Gastroesophageal sphincter (tissue), 4 donors: ENCODE data around the gene SLC16A10. TPM values are rescaled to one million over a fixed set of nuclear protein-coding genes. Genes with fewer than 3 reads are reported as not detected.

Experiments used
- ATAC-seq: fragments of 150-250 bp; one replicate; pipeline ENCODE4 v1.9.1; 2016; ENCODE audit warnings: mild to moderate bottlenecking, moderate library complexity
- H3K27ac ChIP-seq, 4 donors: fragments of 200-600 bp; sonication (generic) in 3 of 4; 1 replicate in 3 of 4; 2 replicates in 1 of 4; pipeline ENCODE4 v1.5.1; 2016 to 2019
- H3K27me3 ChIP-seq: fragments of 200-600 bp; sonication (generic); one replicate; pipeline ENCODE4 v1.5.1; 2019
- H3K36me3 ChIP-seq, 2 donors: fragments of 200-600 bp; sonication (generic); one replicate each; pipeline ENCODE4 v1.5.1; 2019; ENCODE audit warnings: control low read depth in 1 of 2
- H3K4me1 ChIP-seq, 3 donors: fragments of 200-600 bp; sonication (generic); 1 replicate in 2 of 3; 2 replicates in 1 of 3; pipeline ENCODE4 v1.5.1; 2016 to 2019; ENCODE audit warnings: control low read depth in 2 of 3
- H3K4me3 ChIP-seq, 2 donors: fragments of 200-600 bp; sonication (generic); one replicate each; pipeline ENCODE4 v1.5.1; 2019; ENCODE audit warnings: mild to moderate bottlenecking in 1 of 2, moderate library complexity in 1 of 2
- H3K9me3 ChIP-seq, 3 donors: fragments of 200-600 bp; sonication (generic); one replicate each; pipeline ENCODE4 v1.5.1; 2017 to 2019; ENCODE audit warnings: control low read depth in 2 of 3
- EP300 ChIP-seq: sonication (generic); formaldehyde crosslinking; IDR thresholded peaks from one replicate; pipeline ENCODE4 v1.6.1; 2017; ENCODE audit warnings: antibody characterized with exemption, mild to moderate bottlenecking
- POLR2A ChIP-seq, 2 donors: fragments of 450-650 bp; IDR thresholded peaks; one replicate each; pipeline ENCODE4 v1.6.1; 2017; ENCODE audit warnings: antibody characterized with exemption in 2 of 2, mild to moderate bottlenecking in 2 of 2, moderate library complexity in 1 of 2
- POLR2AphosphoS5 ChIP-seq: sonication (generic); formaldehyde crosslinking; IDR thresholded peaks from one replicate; pipeline ENCODE4 v1.6.1; 2017; ENCODE audit warnings: antibody characterized with exemption
- WGBS, 2 donors: methylation state at CpG; one replicate each; pipeline ENCODE4 v1.1.5; 2018; ENCODE audit warnings: low coverage in 1 of 2; 5-methylcytosine and 5-hydroxymethylcytosine counted together
- total RNA-seq, 4 donors: library from RNA; depleted of rRNA; stranded (reverse); fragments of >200 nt; gene quantifications; one replicate each; pipeline ENCODE4 v1.1.0, GENCODE V29; 2016
- TF ChIP-seq, protein P1 (sequence below), 4 experiments: fragments of 200-600 bp in 2 of 4; fragments of 450-650 bp in 2 of 4; sonication (generic) in 1 of 4; IDR thresholded peaks; one replicate each; pipeline ENCODE4 v1.5.1; 2017 to 2019; ENCODE audit warnings: antibody characterized with exemption in 4 of 4, mild to moderate bottlenecking in 2 of 4, moderate library complexity in 2 of 4

SLC16A10 gene
- total RNA-seq, 4 donors from 2014 or later: 0.32 to 4.7 (median 0.93) TPM

- no peak for TF ChIP-seq POLR2AphosphoS5
- no peak for TF ChIP-seq EP300
- TF ChIP-seq, protein P1, sequence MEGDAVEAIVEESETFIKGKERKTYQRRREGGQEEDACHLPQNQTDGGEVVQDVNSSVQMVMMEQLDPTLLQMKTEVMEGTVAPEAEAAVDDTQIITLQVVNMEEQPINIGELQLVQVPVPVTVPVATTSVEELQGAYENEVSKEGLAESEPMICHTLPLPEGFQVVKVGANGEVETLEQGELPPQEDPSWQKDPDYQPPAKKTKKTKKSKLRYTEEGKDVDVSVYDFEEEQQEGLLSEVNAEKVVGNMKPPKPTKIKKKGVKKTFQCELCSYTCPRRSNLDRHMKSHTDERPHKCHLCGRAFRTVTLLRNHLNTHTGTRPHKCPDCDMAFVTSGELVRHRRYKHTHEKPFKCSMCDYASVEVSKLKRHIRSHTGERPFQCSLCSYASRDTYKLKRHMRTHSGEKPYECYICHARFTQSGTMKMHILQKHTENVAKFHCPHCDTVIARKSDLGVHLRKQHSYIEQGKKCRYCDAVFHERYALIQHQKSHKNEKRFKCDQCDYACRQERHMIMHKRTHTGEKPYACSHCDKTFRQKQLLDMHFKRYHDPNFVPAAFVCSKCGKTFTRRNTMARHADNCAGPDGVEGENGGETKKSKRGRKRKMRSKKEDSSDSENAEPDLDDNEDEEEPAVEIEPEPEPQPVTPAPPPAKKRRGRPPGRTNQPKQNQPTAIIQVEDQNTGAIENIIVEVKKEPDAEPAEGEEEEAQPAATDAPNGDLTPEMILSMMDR (IDR thresholded peaks at IDR 0.05): no peak
- no peak for TF ChIP-seq POLR2A (IDR thresholded peaks at IDR 0.05)
- Histone ChIP-seq H3K36me3 (no peaks in the 10 kb centered on the region), H3K27ac (peak overlapping the region in 3 of 4 donors; percentile 90 to 93 (median 90)), H3K27me3 (peaks cover 14% of the 10 kb centered on the region), H3K9me3 (no peaks in the 10 kb centered on the region), H3K4me3 (peak overlapping the region; percentile 11 to 87), H3K4me1 (peaks cover 0 to 32% (median 8%) of the 10 kb centered on the region in 3 donors)
- WGBS, 2 donors: 10 to 18% methylated on average over 18 of the region's 18 CpGs
- ATAC-seq: no peak
These were observed 171.3 kb downstream of the SLC16A10 start for GRCh38 chr6:111258615-111259088.

DNA sequence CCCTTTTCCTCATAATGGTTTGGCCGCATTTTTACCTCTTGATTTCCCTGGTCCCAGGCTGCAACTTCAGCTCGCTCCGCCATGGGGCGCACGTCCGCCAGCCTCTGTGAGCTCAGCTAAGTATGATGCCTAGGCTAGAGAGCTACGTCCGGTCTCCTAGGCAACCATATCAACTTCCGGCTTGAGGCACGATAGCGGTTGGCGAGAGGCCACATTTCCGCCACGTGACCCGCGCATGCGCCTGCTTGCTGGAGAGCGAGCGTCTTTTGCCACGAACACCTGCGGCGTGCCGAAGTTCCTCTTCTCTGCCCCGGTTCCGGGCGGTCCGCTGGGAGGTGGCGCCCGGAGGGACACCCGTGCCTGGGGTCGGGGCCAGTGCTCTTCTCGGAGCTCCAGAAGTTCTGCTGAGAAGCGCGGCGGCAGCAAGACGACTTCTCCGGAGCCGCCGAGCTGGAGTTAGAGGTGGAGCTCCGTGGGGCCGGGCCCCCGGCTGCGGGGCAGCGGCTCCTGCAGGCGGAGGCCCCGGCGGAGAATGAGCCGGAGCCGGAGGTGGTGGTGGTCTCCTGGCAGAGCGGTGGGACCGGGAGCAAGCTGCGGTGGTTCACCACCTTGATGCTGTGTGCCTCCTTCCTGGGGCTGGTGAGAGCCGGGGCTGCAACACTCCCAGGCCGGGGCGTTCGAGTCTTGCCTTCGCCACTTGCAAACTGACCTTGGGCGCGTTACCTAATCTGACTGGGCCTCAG lies 172.0 kb downstream of the SLC16A10 start:
- WGBS, 2 donors: 1% methylated on average over 14 to 15 of the region's 59 CpGs
- Histone ChIP-seq H3K9me3 (no peaks in the 10 kb centered on the region), H3K27me3 (peaks cover 8% of the 10 kb centered on the region), H3K27ac (peak overlapping the region; percentile 39 to 93 (median 90)), H3K36me3 (peaks cover 0 to 6% of the 10 kb centered on the region in 2 donors), H3K4me3 (peak overlapping the region; percentile 57 to 87), H3K4me1 (peaks cover 0 to 32% (median 8%) of the 10 kb centered on the region in 3 donors)
- peak; percentile 99 for ATAC-seq
- TF ChIP-seq POLR2A (IDR thresholded peaks at IDR 0.05): peak; percentile 65 to 69
- TF ChIP-seq EP300: no peak
- peak; percentile 85 for TF ChIP-seq POLR2AphosphoS5
- TF ChIP-seq, protein P1 (IDR thresholded peaks at IDR 0.05): peak; percentile 88 to 99 (median 95)

GRCh38 chr6:111260570-111261298 lies 173.4 kb downstream of the SLC16A10 start:
- Histone ChIP-seq H3K4me3 (peak overlapping the region in 1 of 2 donors; percentile 87), H3K9me3 (no peaks in the 10 kb centered on the region)
- WGBS, 2 donors: 88 to 93% methylated on average over 5 to 9 of the region's 12 CpGs

GRCh38 chr6:111263837-111264236 lies 176.5 kb downstream of the SLC16A10 start:
- Histone ChIP-seq H3K27ac (no peak overlapping the region), H3K36me3 (peaks cover 0 to 39% of the 10 kb centered on the region in 2 donors), H3K4me1 (peaks cover 0 to 38% (median 8%) of the 10 kb centered on the region in 3 donors), H3K9me3 (no peaks in the 10 kb centered on the region), H3K27me3 (no peaks in the 10 kb centered on the region), H3K4me3 (no peak overlapping the region)
- 61 to 75% methylated on average over 4 of the region's 4 CpGs for WGBS, 2 donors
- TF ChIP-seq POLR2A (IDR thresholded peaks at IDR 0.05) (no peak), EP300 (no peak), POLR2AphosphoS5 (no peak)
- TF ChIP-seq, protein P1 (IDR thresholded peaks at IDR 0.05): no peak
- ATAC-seq: no peak

More at GRCh38 chr6:111260570-111261298, 173.4 kb downstream of the SLC16A10 start:
- TF ChIP-seq EP300: no peak
- H3K4me1 ChIP-seq: peaks cover 0 to 32% (median 8%) of the 10 kb centered on the region in 3 donors
- H3K36me3 ChIP-seq: peaks cover 0 to 19% of the 10 kb centered on the region in 2 donors
- H3K27me3 ChIP-seq: no peaks in the 10 kb centered on the region
- no peak overlapping the region for H3K27ac ChIP-seq
- no peak for ATAC-seq

- WGBS, 2 donors: 68 to 94% methylated on average over 4 to 6 of the region's 6 CpGs
- peaks cover 0 to 52% of the 10 kb centered on the region in 2 donors for H3K36me3 ChIP-seq
- H3K9me3 ChIP-seq: no peaks in the 10 kb centered on the region
- TF ChIP-seq, protein P1 (IDR thresholded peaks at IDR 0.05): no peak
- no peak for TF ChIP-seq EP300
- TF ChIP-seq POLR2A (IDR thresholded peaks at IDR 0.05): no peak
- no peak for TF ChIP-seq POLR2AphosphoS5
- H3K4me1 ChIP-seq: peaks cover 0 to 23% (median 0%) of the 10 kb centered on the region in 3 donors
- H3K4me3 ChIP-seq: no peak overlapping the region
- no peak for ATAC-seq
- no peaks in the 10 kb centered on the region for H3K27me3 ChIP-seq
- H3K27ac ChIP-seq: no peak overlapping the region
These were observed 178.5 kb downstream of the SLC16A10 start for GRCh38 chr6:111265842-111266241.
